Thyroid gland (tissue), 4 donors: Measurements from ENCODE around the gene CEP131. TPM values are rescaled to one million over a fixed set of nuclear protein-coding genes. Genes with fewer than 3 reads are reported as not detected.

ENCODE experiments used
- DNase-seq, 2 donors: peaks; one replicate each; pipeline ENCODE4 v3.0.0-alpha.2; 2019
- H3K27ac ChIP-seq, 3 donors: fragments of 200-600 bp; sonication (generic); 1 replicate in 2 of 3; 2 replicates in 1 of 3; pipeline ENCODE4 v1.5.1; 2016 to 2019; ENCODE audit warnings: mild to moderate bottlenecking in 1 of 3, moderate library complexity in 1 of 3
- H3K27me3 ChIP-seq: fragments of 200-600 bp; sonication (generic); one replicate; pipeline ENCODE4 v1.5.1; 2019
- H3K36me3 ChIP-seq, 2 donors: fragments of 200-600 bp; sonication (generic); one replicate each; pipeline ENCODE4 v1.5.1; 2016 to 2019
- H3K4me1 ChIP-seq, 2 donors: fragments of 200-600 bp; sonication (generic); one replicate each; pipeline ENCODE4 v1.5.1; 2017 to 2019
- H3K4me3 ChIP-seq, 3 donors: fragments of 200-600 bp; sonication (generic); replicated peaks in 1 of 3; 1 replicate in 2 of 3; 2 replicates in 1 of 3; pipeline ENCODE4 v1.5.1; 2016; ENCODE audit warnings: mild to moderate bottlenecking in 1 of 3
- H3K9me3 ChIP-seq: fragments of 200-600 bp; sonication (generic); one replicate; pipeline ENCODE4 v1.5.1; 2017
- POLR2A ChIP-seq, 2 donors: fragments of 450-650 bp; IDR thresholded peaks; one replicate each; pipeline ENCODE4 v1.6.1; 2017; ENCODE audit warnings: antibody characterized with exemption in 2 of 2, mild to moderate bottlenecking in 2 of 2, moderate library complexity in 1 of 2
- WGBS, 2 donors: methylation state at CpG; one replicate each; pipeline ENCODE4 v1.1.5; 2017; 5-methylcytosine and 5-hydroxymethylcytosine counted together
- intact Hi-C: fragments of 100-400 bp; cut with DNase I; formaldehyde crosslinking; loops from one replicate; pipeline ENCODE4 v1.15.1; 2023
- total RNA-seq, 4 donors: library from RNA; depleted of rRNA; stranded (reverse); fragments of >200 nt; gene quantifications; one replicate each; pipeline ENCODE4 v1.2.3, GENCODE V29; 2016
- TF ChIP-seq, protein P1 (sequence below), 6 experiments: fragments of 200-600 bp in 3 of 6; fragments of 450-650 bp in 3 of 6; sonication (generic) in 3 of 6; IDR thresholded peaks; one replicate each; pipeline ENCODE4 v1.5.1; 2016 to 2019; ENCODE audit warnings: antibody characterized with exemption in 6 of 6, mild to moderate bottlenecking in 2 of 6, inconsistent platforms in 1 of 6, moderate library complexity in 1 of 6

CEP131 gene
- total RNA-seq, 4 donors from 2014 or later = 6.9 to 12.0 (median 8.6) TPM

- TF ChIP-seq, protein P1, sequence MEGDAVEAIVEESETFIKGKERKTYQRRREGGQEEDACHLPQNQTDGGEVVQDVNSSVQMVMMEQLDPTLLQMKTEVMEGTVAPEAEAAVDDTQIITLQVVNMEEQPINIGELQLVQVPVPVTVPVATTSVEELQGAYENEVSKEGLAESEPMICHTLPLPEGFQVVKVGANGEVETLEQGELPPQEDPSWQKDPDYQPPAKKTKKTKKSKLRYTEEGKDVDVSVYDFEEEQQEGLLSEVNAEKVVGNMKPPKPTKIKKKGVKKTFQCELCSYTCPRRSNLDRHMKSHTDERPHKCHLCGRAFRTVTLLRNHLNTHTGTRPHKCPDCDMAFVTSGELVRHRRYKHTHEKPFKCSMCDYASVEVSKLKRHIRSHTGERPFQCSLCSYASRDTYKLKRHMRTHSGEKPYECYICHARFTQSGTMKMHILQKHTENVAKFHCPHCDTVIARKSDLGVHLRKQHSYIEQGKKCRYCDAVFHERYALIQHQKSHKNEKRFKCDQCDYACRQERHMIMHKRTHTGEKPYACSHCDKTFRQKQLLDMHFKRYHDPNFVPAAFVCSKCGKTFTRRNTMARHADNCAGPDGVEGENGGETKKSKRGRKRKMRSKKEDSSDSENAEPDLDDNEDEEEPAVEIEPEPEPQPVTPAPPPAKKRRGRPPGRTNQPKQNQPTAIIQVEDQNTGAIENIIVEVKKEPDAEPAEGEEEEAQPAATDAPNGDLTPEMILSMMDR (IDR thresholded peaks at IDR 0.05) = no peak
- TF ChIP-seq POLR2A (IDR thresholded peaks at IDR 0.05) = no peak
- Histone ChIP-seq H3K9me3 (no peaks in the 10 kb centered on the region), H3K4me1 (peaks cover 20 to 22% of the 10 kb centered on the region in 2 donors), H3K27me3 (no peaks in the 10 kb centered on the region), H3K4me3 (no peak overlapping the region), H3K27ac (no peak overlapping the region), H3K36me3 (peaks cover 3 to 10% of the 10 kb centered on the region in 2 donors)
- intact Hi-C loops = loop anchor here (5.0 kb wide), 1 partner anchor 94 kb away; no protein-coding TSS in a partner anchor
- 96 to 97% methylated on average over 13 to 20 of the region's 21 CpGs for WGBS, 2 donors
- no peak for DNase-seq
These were observed 14.0 kb upstream of the CEP131 start for GRCh38 chr17:81236784-81237183.

DNA sequence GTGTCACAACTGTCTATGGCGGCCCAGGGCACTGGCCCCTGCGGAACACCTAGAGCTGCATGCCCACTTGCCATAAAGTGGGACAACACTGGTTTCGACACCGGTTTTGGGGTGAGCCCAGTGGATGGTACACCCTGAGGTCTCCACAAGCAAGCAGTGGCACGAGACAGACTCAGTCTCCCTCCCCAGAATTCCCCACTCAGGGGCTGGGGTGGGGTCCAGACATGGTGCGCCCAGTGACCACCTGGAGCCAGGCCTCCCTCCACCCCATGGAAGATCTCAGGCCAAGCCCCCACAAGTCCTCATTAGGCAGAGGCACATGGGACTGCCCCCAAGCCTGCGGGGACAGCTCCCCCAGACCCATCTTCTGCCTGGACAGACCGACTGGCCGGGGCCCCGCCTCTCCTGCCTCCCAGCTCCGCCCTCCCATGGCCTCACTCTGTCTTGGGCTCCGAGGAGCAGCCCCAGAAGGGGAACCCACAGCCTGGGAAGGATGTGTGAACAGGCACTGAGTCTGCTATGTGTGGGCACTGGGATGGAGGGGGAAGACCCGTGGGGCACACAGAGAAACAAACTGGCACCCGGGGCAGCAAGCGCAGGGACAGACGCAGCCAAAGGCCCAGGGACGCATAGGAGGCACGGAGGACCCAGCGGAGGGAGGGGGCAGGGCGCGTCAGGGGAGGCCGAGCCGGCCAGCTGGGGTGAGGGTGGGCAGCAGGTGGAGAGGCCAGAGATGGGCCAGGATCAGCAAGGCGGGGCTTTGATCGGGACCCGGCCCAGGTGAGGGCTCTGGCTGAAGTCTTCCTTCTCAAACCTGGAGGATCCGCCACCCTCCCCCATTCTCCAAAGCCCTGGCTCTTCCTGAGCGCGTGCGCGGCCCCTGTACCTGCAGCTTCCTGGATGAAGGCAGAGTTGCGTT is 13.3 kb upstream of the CEP131 start:
- H3K9me3 ChIP-seq = no peaks in the 10 kb centered on the region
- intact Hi-C loops = loop anchor here (5.0 kb wide), 1 partner anchor 94 kb away; no protein-coding TSS in a partner anchor
- H3K27ac ChIP-seq = no peak overlapping the region
- H3K4me1 ChIP-seq = peaks cover 20 to 22% of the 10 kb centered on the region in 2 donors
- 88 to 94% methylated on average over 26 to 28 of the region's 32 CpGs for WGBS, 2 donors
- no peak overlapping the region for H3K4me3 ChIP-seq
- DNase-seq = no peak
- TF ChIP-seq POLR2A (IDR thresholded peaks at IDR 0.05) = no peak
- TF ChIP-seq, protein P1 (IDR thresholded peaks at IDR 0.05) = no peak
- H3K27me3 ChIP-seq = no peaks in the 10 kb centered on the region
- peaks cover 9 to 17% of the 10 kb centered on the region in 2 donors for H3K36me3 ChIP-seq

DNA sequence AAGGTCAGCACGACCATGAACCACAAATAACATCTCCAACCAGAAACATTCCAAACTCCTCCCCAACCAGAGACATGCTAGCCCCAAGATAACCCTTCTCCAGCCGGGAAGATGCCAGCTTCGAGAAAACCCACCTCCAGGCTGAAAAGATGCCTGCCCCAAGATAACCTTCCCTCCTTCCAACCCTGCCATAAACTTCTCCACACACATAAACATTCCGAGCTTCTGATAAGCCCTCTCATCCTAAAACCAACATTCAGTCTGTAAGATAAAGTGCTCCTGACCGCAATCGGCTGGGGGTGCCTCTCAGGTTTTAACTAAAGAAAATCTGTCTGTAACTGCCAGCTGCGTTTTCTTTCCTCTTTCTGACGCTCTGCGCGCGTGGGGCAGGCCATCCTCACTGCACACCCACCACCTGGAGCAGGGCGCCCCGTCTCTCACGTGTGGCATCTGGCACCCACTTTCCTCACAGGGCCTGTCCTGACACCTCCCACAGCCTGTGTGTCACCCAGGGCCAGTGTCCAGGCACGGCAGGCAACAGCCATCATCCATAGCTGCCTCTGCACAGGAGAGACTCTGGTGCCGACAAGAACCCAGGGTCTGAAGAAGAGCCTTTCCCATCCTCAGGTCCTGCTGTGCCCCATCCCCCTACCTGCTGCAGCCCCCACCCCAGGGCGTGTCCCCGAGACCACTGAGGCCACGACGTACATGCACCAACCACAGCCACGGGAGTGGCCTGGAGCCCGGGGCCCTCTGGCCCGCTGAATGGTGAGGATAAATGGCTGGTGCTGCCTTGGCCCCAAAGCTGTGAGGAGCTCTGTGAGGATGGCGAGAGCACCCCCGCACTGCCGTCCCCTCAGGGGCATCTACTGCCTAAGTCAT is 12.4 kb upstream of the CEP131 start:
- no peak overlapping the region for H3K4me3 ChIP-seq
- DNase-seq = no peak
- no peak for TF ChIP-seq POLR2A (IDR thresholded peaks at IDR 0.05)
- TF ChIP-seq, protein P1 (IDR thresholded peaks at IDR 0.05) = no peak
- peaks cover 13 to 20% of the 10 kb centered on the region in 2 donors for H3K36me3 ChIP-seq
- WGBS, 2 donors = 85 to 87% methylated on average over 14 to 15 of the region's 26 CpGs
- H3K27ac ChIP-seq = no peak overlapping the region
- intact Hi-C loops = loop anchor here (5.0 kb wide), 1 partner anchor 93 kb away; no protein-coding TSS in a partner anchor
- H3K27me3 ChIP-seq = no peaks in the 10 kb centered on the region
- H3K9me3 ChIP-seq = no peaks in the 10 kb centered on the region
- H3K4me1 ChIP-seq = peaks cover 17 to 20% of the 10 kb centered on the region in 2 donors

DNA sequence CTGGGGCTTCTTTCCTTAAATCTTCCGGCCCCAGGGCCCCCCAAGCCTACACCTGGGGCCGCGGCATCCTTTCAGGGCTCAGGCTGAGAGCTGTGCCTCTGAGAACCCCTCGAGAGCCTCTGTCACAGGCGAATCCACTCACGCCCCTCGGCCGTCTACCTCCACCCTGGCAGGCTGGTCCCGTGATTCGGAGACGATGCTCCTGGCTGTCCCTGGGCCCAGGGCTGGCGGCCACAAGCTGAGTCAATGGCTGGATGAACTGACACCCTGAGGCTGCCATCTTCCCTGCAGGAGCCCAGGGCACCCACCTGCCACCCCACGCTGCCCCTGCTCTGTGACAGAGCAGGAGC is 11.7 kb upstream of the CEP131 start:
- H3K4me1 ChIP-seq = peaks cover 10 to 14% of the 10 kb centered on the region in 2 donors
- no peak for DNase-seq
- no peaks in the 10 kb centered on the region for H3K27me3 ChIP-seq
- WGBS, 2 donors = 93 to 94% methylated on average over 12 to 13 of the region's 13 CpGs
- no peaks in the 10 kb centered on the region for H3K9me3 ChIP-seq
- no peak overlapping the region for H3K4me3 ChIP-seq
- intact Hi-C loops = no loop called here
- H3K27ac ChIP-seq = no peak overlapping the region
- H3K36me3 ChIP-seq = peaks cover 13 to 27% of the 10 kb centered on the region in 2 donors
- no peak for TF ChIP-seq POLR2A (IDR thresholded peaks at IDR 0.05)
- TF ChIP-seq, protein P1 (IDR thresholded peaks at IDR 0.05) = no peak
